Measurements from ENCODE around the gene SUGP2. TPM values are rescaled to one million over a fixed set of nuclear protein-coding genes. Genes with fewer than 3 reads are reported as not detected.

SUGP2 gene
- total and polyA plus RNA-seq, 9 of the 15 experiments (the other 6 are each of a cell fraction or from before 2014, with no cell fraction given) = 13.1 to 101 (median 63.1) TPM

- TF ChIP-seq CHD7 (IDR thresholded peaks at IDR 0.05; ENCODE audit: low read depth, low read length) = no peak
- no peak for TF ChIP-seq ZNF354B (CRISPR knock-in tag; IDR thresholded peaks at IDR 0.05)
- TF ChIP-seq NFIC (IDR thresholded peaks at IDR 0.05) = peak; percentile 99
- TF ChIP-seq RBM22 (IDR thresholded peaks at IDR 0.05; ENCODE audit: low read depth, low read length, poor library complexity, severe bottlenecking) = no peak
- TF ChIP-seq TGIF2 (CRISPR knock-in tag; IDR thresholded peaks at IDR 0.05) = no peak
- 0 out of 2 replicates have a peak, but pooled peaks have one; percentile 15 for TF ChIP-seq NR2C1 (IDR thresholded peaks at IDR 0.05)
- peak; percentile 42; the same call in 1 of the 2 replicates for TF ChIP-seq NR2C1 (tag; IDR thresholded peaks at IDR 0.05)
- TF ChIP-seq CHD2 (IDR thresholded peaks at IDR 0.05; ENCODE audit: low read depth, low read length) = peak; percentile 10; the same call in 1 of the 2 replicates
- TF ChIP-seq MECOM (CRISPR knock-in tag; IDR thresholded peaks at IDR 0.05) = peak; percentile 84
- TF ChIP-seq JUND (IDR thresholded peaks at IDR 0.05; ENCODE audit: borderline replicate concordance, low read depth, low read length) = peak; percentile 73
- TF ChIP-seq JUND (tag; IDR thresholded peaks at IDR 0.05; ENCODE audit: borderline replicate concordance, low read depth, low read length) = peak; percentile 62; the same call in 1 of the 3 replicates
- TF ChIP-seq GTF2E2 (tag; IDR thresholded peaks at IDR 0.05) = no peak
- TF ChIP-seq, protein P1, sequence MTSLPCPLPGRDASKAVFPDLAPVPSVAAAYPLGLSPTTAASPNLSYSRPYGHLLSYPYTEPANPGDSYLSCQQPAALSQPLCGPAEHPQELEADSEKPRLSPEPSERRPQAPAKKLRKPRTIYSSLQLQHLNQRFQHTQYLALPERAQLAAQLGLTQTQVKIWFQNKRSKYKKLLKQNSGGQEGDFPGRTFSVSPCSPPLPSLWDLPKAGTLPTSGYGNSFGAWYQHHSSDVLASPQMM (CRISPR knock-in tag; IDR thresholded peaks at IDR 0.05) = no peak
- no peak for TF ChIP-seq PURB (CRISPR knock-in tag; IDR thresholded peaks at IDR 0.05; ENCODE audit: low read depth)
- TF ChIP-seq ZNF695 (CRISPR knock-in tag; IDR thresholded peaks at IDR 0.05) = no peak; the same call in 1 of the 2 replicates
- no peak; the same call in 1 of the 2 replicates for TF ChIP-seq HDGF (IDR thresholded peaks at IDR 0.05)
These were observed 26.7 kb upstream of the SUGP2 start (continued) for GRCh38 chr19:19059837-19060611.

All from K562 (cell line).